Urothelium cell line (cell line): Measurements from ENCODE around the gene CRKL.

Experiments
- DNase-seq: peaks from one replicate; pipeline ENCODE4 v3.0.0; 2011; ENCODE audit warnings: low spot score, mixed read lengths
- FAIRE-seq: peaks from 2 replicates; lab custom pipeline; 2011; peaks lifted over from hg19 to GRCh38; lab: Jason Lieb, UNC

CRKL gene

GRCh38 chr22:20993304-20994127 is 76.3 kb downstream of the CRKL start:
- no peak for DNase-seq
- no peak for FAIRE-seq

- DNase-seq (no peak), FAIRE-seq (no peak)
Measured at GRCh38 chr22:20994128-20994901, 77.1 kb downstream of the CRKL start.

DNA sequence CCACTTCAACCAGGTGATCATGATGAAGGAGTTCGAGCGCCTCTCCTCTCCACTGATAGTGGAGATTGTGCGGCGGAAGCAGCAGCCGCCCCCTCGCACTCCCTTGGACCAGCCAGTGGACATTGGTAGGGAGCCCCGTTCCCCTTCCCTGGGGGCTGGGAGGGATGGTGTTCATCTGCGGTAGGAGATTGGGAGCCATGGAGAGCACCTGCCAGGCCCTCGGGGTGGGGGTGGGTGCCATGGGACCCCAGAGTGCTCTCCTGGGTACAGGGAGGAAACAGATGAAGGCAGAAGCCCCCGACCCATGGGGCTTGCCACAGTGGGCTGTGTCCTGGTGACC is 77.7 kb downstream of the CRKL start:
- DNase-seq (no peak), FAIRE-seq (no peak)

DNA sequence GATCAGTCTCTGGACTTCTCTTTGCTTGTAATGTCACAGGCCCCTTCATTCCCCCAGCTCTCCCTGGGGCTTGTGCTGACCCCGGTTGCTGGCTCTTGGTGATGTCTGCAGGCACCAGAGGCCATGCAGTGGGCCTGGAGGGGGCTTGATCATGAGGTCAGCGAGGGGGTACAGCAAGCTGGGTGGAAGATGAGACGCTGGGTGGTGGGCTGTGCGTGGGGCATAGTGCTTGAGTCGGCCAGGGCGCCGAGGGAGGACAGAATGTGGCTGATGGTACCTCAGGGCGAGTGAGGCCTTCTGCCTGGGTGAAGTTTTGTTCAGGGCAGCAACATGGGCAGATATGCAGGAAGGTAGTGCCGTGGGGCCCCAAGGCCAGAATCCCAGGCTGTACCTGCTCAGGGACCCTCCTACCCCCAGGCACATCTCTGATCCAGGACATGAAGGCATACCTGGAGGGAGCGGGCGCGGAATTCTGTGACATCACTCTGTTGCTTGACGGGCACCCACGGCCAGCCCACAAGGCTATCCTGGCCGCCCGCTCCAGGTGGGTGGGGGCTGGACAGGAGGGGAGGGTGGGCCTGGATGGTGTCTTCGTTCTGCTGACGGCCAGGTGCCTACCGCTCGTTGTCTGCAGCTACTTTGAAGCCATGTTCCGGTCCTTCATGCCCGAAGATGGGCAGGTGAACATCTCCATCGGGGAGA is 78.3 kb downstream of the CRKL start:
- DNase-seq: no peak
- no peak for FAIRE-seq

DNA sequence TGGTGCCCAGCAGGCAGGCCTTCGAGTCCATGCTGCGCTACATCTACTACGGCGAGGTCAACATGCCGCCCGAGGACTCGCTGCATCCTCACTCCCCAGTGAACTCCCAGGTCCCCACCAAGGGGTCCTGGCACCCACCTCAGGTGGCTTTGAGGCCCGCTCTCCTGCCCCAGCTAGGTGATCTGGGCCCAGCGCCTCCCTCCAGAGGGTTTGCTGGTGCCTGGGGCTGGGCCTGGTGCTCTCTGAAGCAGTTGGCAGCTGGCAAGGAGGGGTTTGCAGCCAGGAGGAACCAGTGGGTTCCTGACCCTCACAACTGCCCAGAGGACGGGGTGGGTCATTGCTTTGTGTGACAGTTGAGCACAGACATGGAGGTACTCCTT is 78.8 kb downstream of the CRKL start:
- FAIRE-seq (no peak), DNase-seq (no peak)

GRCh38 chr22:20996598-20997535 is 79.7 kb downstream of the CRKL start:
- DNase-seq: no peak
- FAIRE-seq: peak; percentile 81

DNA sequence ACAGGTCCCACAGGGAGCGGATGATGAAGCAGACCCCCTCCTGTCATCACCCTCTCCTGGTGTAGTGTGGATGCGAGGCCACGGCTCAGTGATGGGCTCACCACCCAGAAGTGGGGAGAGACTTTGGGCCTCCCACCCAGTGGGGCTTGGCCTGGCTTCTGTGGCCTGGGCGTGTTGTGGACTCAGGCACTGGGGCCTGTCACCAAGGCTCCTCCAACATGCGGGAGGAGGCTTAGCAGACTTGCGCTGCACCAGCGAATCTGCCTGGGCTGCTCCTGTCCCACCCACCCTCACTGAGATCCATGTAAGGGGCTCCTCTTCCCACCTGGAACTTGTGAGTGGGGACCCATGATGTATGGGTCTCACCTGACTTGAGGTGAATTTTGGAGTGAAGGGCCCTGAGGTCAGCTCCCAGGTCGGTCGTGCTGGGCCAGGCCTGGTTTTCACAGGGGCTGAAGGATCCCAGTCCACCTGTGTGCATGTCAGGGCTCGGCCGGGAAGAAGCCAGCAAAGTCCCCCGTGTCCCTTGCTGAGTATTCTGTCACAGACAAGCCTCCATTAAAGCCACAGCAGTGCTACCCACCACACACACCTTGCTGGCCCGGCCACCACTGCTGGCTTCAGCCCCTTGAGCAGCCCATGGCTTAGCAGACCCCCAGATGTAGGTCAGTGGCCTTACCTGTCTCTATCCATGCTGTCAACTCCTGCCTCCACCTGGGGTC is 80.5 kb downstream of the CRKL start:
- FAIRE-seq (no peak), DNase-seq (no peak)

GRCh38 chr22:20998411-20999336 is 81.5 kb downstream of the CRKL start:
- no peak for FAIRE-seq
- no peak for DNase-seq

GRCh38 chr22:20999350-21000206 is 82.4 kb downstream of the CRKL start:
- DNase-seq (no peak), FAIRE-seq (no peak)

GRCh38 chr22:21000207-21000986 is 83.2 kb downstream of the CRKL start:
- FAIRE-seq: peak; percentile 42
- DNase-seq: no peak

GRCh38 chr22:21000987-21001600 is 83.9 kb downstream of the CRKL start:
- FAIRE-seq: no peak
- no peak for DNase-seq

- DNase-seq: peak; percentile 99
- peak; percentile 99 for FAIRE-seq
Measured at GRCh38 chr22:21001601-21002325, 84.6 kb downstream of the CRKL start, which contains the start of gene THAP7. TSS of gene THAP7 (minus strand) at chr22:21002118. CDS start at chr22:21001911, 207 bp downstream.
